Skeletal muscle tissue (tissue), 4 donors: Measurements from ENCODE around the gene KTN1. TPM values are rescaled to one million over a fixed set of nuclear protein-coding genes. Genes with fewer than 3 reads are reported as not detected.

Experiments used
- H3K27ac ChIP-seq: one replicate; pipeline ENCODE4 v1.7.0; 2013; ENCODE audit warnings: mild to moderate bottlenecking, low read depth, low read length, inconsistent platforms
- H3K27me3 ChIP-seq, 3 donors: one replicate each; pipeline ENCODE4 v1.7.0; 2013; ENCODE audit warnings: low read length in 3 of 3; ENCODE audit not compliant: control insufficient read depth in 3 of 3, insufficient read depth in 3 of 3
- H3K36me3 ChIP-seq, 3 donors: one replicate each; pipeline ENCODE4 v1.7.0; 2013; ENCODE audit warnings: low read length in 3 of 3; ENCODE audit not compliant: control insufficient read depth in 3 of 3, insufficient read depth in 3 of 3
- H3K4me1 ChIP-seq, 3 donors: one replicate each; pipeline ENCODE4 v1.7.0; 2013; ENCODE audit warnings: low read length in 3 of 3, mild to moderate bottlenecking in 3 of 3; ENCODE audit not compliant: control insufficient read depth in 3 of 3, insufficient read depth in 3 of 3
- H3K4me3 ChIP-seq, 3 donors: one replicate each; pipeline ENCODE4 v1.7.0; 2013; ENCODE audit warnings: low read length in 3 of 3
- H3K9ac ChIP-seq, 3 donors: one replicate each; pipeline ENCODE4 v1.7.0; 2013; ENCODE audit warnings: low read length in 3 of 3, mild to moderate bottlenecking in 3 of 3, moderate library complexity in 2 of 3, low read depth in 1 of 3
- H3K9me3 ChIP-seq, 3 donors: one replicate each; pipeline ENCODE4 v1.7.0; 2013; ENCODE audit warnings: low read length in 3 of 3; ENCODE audit not compliant: control insufficient read depth in 3 of 3
- total RNA-seq: library from RNA; depleted of rRNA; stranded (reverse); fragments of >200 nt; gene quantifications from one replicate; pipeline ENCODE4 v1.2.3, GENCODE V29; 2014
- donor health status: Osteomylitis.

KTN1 gene
- total RNA-seq, 1 donor from 2014 or later: 72.0 TPM

DNA sequence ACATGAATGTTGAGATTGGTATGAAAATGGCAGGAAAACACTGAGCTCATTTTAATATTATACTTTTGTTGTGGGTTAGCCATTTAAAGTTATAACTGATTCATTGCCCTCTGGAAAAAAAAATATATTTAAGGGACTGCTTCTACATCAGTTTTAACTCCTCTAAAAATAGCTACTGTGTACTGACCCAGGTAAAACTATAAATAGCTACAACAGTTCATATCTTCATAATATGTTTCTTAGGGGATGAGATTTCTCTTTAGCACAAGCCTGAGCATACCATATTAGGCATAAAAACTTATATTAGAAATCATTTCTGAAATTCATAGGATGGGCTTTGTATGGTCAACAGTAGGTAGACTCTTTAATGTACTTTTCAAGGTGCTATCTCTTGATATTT lies 81.0 kb downstream of the KTN1 start:
- Histone ChIP-seq H3K27me3 (no peaks in the 10 kb centered on the region), H3K36me3 (peaks cover 12 to 18% (median 13%) of the 10 kb centered on the region in 3 donors), H3K27ac (peak overlapping the region; percentile 82), H3K4me3 (peak overlapping the region; percentile 30 to 76 (median 67)), H3K9me3 (no peaks in the 10 kb centered on the region), H3K4me1 (peaks cover 2 to 4% (median 4%) of the 10 kb centered on the region in 3 donors), H3K9ac (peak overlapping the region; percentile 57 to 80 (median 61))

GRCh38 chr14:55662752-55663151 lies 82.7 kb downstream of the KTN1 start:
- H3K36me3 ChIP-seq: peaks cover 5 to 12% (median 8%) of the 10 kb centered on the region in 3 donors
- H3K27me3 ChIP-seq: no peaks in the 10 kb centered on the region
- peak overlapping the region; percentile 82 for H3K27ac ChIP-seq
- H3K4me1 ChIP-seq: peaks cover 2 to 4% (median 4%) of the 10 kb centered on the region in 3 donors
- no peaks in the 10 kb centered on the region for H3K9me3 ChIP-seq
- peak overlapping the region; percentile 67 to 76 (median 68) for H3K4me3 ChIP-seq
- H3K9ac ChIP-seq: peak overlapping the region; percentile 60 to 80 (median 63)

- peaks cover 2 to 10% (median 4%) of the 10 kb centered on the region in 3 donors for H3K4me1 ChIP-seq
- H3K9me3 ChIP-seq: no peaks in the 10 kb centered on the region
- no peak overlapping the region for H3K27ac ChIP-seq
- H3K27me3 ChIP-seq: no peaks in the 10 kb centered on the region
- peaks cover 5 to 11% (median 5%) of the 10 kb centered on the region in 3 donors for H3K36me3 ChIP-seq
- H3K4me3 ChIP-seq: no peak overlapping the region
- no peak overlapping the region for H3K9ac ChIP-seq
Measured at GRCh38 chr14:55665067-55665675, 85.2 kb downstream of the KTN1 start.

DNA sequence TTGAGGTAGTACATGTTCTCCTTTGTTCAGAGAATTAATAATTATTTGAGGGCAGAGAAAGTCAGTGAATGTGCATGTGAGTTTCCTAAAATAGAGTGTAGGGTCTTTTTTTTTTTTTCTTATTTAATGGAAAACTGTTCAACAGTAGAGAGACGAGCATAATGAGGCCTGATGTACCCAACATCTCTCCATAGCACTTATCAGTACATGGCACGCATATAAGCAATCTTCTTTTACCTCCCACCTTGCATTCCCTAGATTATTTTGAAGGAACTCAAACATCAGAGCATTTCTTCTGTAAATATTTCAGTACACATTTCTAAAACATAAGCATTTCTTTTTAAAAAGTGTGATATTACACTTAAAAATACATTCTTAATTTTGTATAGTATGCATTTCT lies 87.8 kb downstream of the KTN1 start:
- no peak overlapping the region for H3K4me3 ChIP-seq
- peaks cover 12 to 32% (median 13%) of the 10 kb centered on the region in 3 donors for H3K36me3 ChIP-seq
- peaks cover 0 to 6% (median under 1%) of the 10 kb centered on the region in 3 donors for H3K4me1 ChIP-seq
- H3K9me3 ChIP-seq: no peaks in the 10 kb centered on the region
- H3K9ac ChIP-seq: no peak overlapping the region
- no peaks in the 10 kb centered on the region for H3K27me3 ChIP-seq
- H3K27ac ChIP-seq: no peak overlapping the region

- no peak overlapping the region for H3K4me3 ChIP-seq
- H3K4me1 ChIP-seq: peaks cover 0 to 6% (median 6%) of the 10 kb centered on the region in 3 donors
- no peak overlapping the region for H3K27ac ChIP-seq
- H3K36me3 ChIP-seq: peaks cover 18 to 48% (median 20%) of the 10 kb centered on the region in 3 donors
- no peaks in the 10 kb centered on the region for H3K27me3 ChIP-seq
- no peak overlapping the region for H3K9ac ChIP-seq
- H3K9me3 ChIP-seq: no peaks in the 10 kb centered on the region
Measured at GRCh38 chr14:55671641-55672040, 91.6 kb downstream of the KTN1 start.

DNA sequence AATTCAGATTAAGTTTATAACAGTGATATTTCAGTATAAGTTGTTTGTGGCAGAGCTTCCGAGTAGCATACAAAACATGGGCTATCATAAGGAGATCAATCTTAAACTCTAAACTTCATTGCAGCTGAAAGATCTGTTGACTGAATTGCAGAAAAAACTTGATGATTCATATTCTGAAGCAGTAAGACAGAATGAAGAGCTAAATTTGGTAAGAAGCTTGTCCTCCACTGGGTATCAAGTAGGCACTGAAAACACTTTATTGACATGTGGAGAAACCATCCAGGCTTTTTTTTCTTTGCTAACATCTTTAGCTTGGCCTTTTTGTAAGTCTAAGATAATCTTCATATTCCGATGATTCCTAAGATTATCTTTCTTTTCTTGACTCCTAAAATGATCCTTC lies 93.0 kb downstream of the KTN1 start:
- H3K27ac ChIP-seq: no peak overlapping the region
- no peaks in the 10 kb centered on the region for H3K9me3 ChIP-seq
- no peaks in the 10 kb centered on the region for H3K27me3 ChIP-seq
- peaks cover 18 to 51% (median 21%) of the 10 kb centered on the region in 3 donors for H3K36me3 ChIP-seq
- peaks cover 0 to 6% (median 6%) of the 10 kb centered on the region in 3 donors for H3K4me1 ChIP-seq
- H3K9ac ChIP-seq: no peak overlapping the region
- no peak overlapping the region for H3K4me3 ChIP-seq

- no peak overlapping the region for H3K27ac ChIP-seq
- peaks cover 13 to 48% (median 37%) of the 10 kb centered on the region in 3 donors for H3K36me3 ChIP-seq
- H3K27me3 ChIP-seq: no peaks in the 10 kb centered on the region
Measured at GRCh38 chr14:55681096-55681495, 101.1 kb downstream of the KTN1 start.

GRCh38 chr14:55684956-55685584 lies 105.1 kb downstream of the KTN1 start:
- Histone ChIP-seq H3K4me3 (no peak overlapping the region), H3K27ac (peak overlapping the region; percentile 93), H3K9ac (peak overlapping the region in 1 of 3 donors; percentile 23), H3K36me3 (peaks cover 5 to 21% (median 18%) of the 10 kb centered on the region in 3 donors), H3K9me3 (no peaks in the 10 kb centered on the region), H3K27me3 (no peaks in the 10 kb centered on the region), H3K4me1 (peaks cover 4 to 25% (median 13%) of the 10 kb centered on the region in 3 donors)

More at GRCh38 chr14:55681096-55681495, 101.1 kb downstream of the KTN1 start:
- H3K9me3 ChIP-seq: no peaks in the 10 kb centered on the region
- H3K4me3 ChIP-seq: no peak overlapping the region
- peaks cover 4 to 13% (median 12%) of the 10 kb centered on the region in 3 donors for H3K4me1 ChIP-seq
- no peak overlapping the region for H3K9ac ChIP-seq

- H3K9me3 ChIP-seq: no peaks in the 10 kb centered on the region
- H3K27ac ChIP-seq: no peak overlapping the region
- no peaks in the 10 kb centered on the region for H3K27me3 ChIP-seq
- H3K4me3 ChIP-seq: no peak overlapping the region
- peaks cover 4 to 34% (median 19%) of the 10 kb centered on the region in 3 donors for H3K4me1 ChIP-seq
- H3K9ac ChIP-seq: no peak overlapping the region
- H3K36me3 ChIP-seq: peaks cover 2 to 6% (median 3%) of the 10 kb centered on the region in 3 donors
Measured at GRCh38 chr14:55686713-55687112, 106.7 kb downstream of the KTN1 start.

DNA sequence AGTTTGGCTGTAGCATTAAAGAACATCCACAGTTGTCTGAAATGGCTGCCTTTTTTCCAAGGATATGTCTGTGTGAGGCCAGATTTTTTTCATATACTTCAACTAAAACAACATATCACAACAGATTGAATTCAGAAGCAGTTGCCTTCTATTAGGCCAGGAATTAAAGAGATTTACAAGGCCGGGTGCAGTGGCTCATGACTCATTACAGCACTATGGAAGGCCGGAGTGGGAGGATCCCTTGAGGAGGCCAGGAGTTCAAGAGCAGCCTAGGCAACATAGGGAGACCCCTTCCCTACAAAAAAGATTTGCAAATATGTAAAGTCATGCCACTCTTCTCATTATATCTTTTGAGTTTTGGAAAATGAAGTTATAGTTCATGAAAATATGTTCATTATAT lies 108.6 kb downstream of the KTN1 start:
- Histone ChIP-seq H3K4me3 (no peak overlapping the region), H3K4me1 (peaks cover 4 to 34% (median 19%) of the 10 kb centered on the region in 3 donors), H3K9ac (no peak overlapping the region), H3K27me3 (no peaks in the 10 kb centered on the region), H3K27ac (no peak overlapping the region), H3K9me3 (no peaks in the 10 kb centered on the region), H3K36me3 (no peaks in the 10 kb centered on the region)
